DOHH2 (cell line): Measurements from ENCODE around the gene TAF4.

Source experiments
- H3F3A ChIP-seq: fragments of 200-600 bp; sonication (generic), shearing (Covaris generic); 2 replicates; pipeline ENCODE4 v1.6.0; 2016; ENCODE audit warnings: antibody characterized with exemption, mild to moderate bottlenecking; ENCODE audit not compliant: control insufficient read depth, insufficient read depth
- H3K27ac ChIP-seq: fragments of 200-600 bp; sonication (generic); 2 replicates; pipeline ENCODE4 v1.5.1; 2014; ENCODE audit warnings: low read depth, mild to moderate bottlenecking, low read length, moderate library complexity
- H3K27me3 ChIP-seq: fragments of 200-600 bp; sonication (generic); 2 replicates; pipeline ENCODE4 v1.6.1; 2014; ENCODE audit warnings: mild to moderate bottlenecking, low read length, mixed read lengths; ENCODE audit not compliant: control insufficient read depth
- H3K36me3 ChIP-seq: fragments of 200-600 bp; sonication (generic); 2 replicates; pipeline ENCODE4 v1.6.1; 2014; ENCODE audit warnings: mild to moderate bottlenecking, low read length, moderate library complexity, mixed read lengths; ENCODE audit not compliant: control insufficient read depth
- H3K4me1 ChIP-seq: fragments of 200-600 bp; sonication (generic); 2 replicates; pipeline ENCODE4 v1.6.1; 2014; ENCODE audit warnings: mild to moderate bottlenecking, low read length, mixed read lengths; ENCODE audit not compliant: control insufficient read depth
- H3K4me2 ChIP-seq: fragments of 200-600 bp; sonication (generic); 2 replicates; pipeline ENCODE4 v1.6.0; 2014; ENCODE audit warnings: mild to moderate bottlenecking, low read length, moderate library complexity
- H3K4me3 ChIP-seq: fragments of 200-600 bp; sonication (generic); 2 replicates; pipeline ENCODE4 v1.5.1; 2014; ENCODE audit warnings: mild to moderate bottlenecking, low read length, mixed read lengths
- H3K79me2 ChIP-seq: fragments of 200-600 bp; sonication (generic); 2 replicates; pipeline ENCODE4 v1.6.1; 2014; ENCODE audit warnings: mild to moderate bottlenecking, low read length, mixed read lengths; ENCODE audit not compliant: control insufficient read depth
- H3K9me2 ChIP-seq: fragments of 200-600 bp; sonication (generic); replicated peaks from 2 replicates; pipeline ENCODE4 v1.6.1; 2014; ENCODE audit warnings: mild to moderate bottlenecking, low read length, mixed read lengths; ENCODE audit not compliant: control insufficient read depth
- H3K9me3 ChIP-seq: fragments of 200-600 bp; sonication (generic); 2 replicates; pipeline ENCODE4 v1.6.1; 2014; ENCODE audit warnings: antibody characterized with exemption, low read length, mixed read lengths; ENCODE audit not compliant: control insufficient read depth, insufficient read depth
- H4K20me1 ChIP-seq: fragments of 200-600 bp; sonication (generic); 2 replicates; pipeline ENCODE4 v1.6.0; 2014; ENCODE audit warnings: low read depth, mild to moderate bottlenecking, antibody characterized with exemption, low read length, moderate library complexity; ENCODE audit not compliant: control insufficient read depth, insufficient read depth
- CTCF ChIP-seq: fragments of 200-600 bp; sonication (generic); IDR thresholded peaks from one replicate; pipeline ENCODE4 v1.5.1; 2014; ENCODE audit warnings: antibody characterized with exemption, mild to moderate bottlenecking, low read depth, low read length; ENCODE audit not compliant: poor library complexity, severe bottlenecking
- EZH2phosphoT487 ChIP-seq: fragments of 200-600 bp; sonication (generic); IDR thresholded peaks from 2 replicates; pipeline ENCODE4 v1.6.1; 2017; ENCODE audit warnings: borderline replicate concordance, mild to moderate bottlenecking, antibody characterized with exemption, low read length, moderate library complexity, mixed read lengths

The TAF4 gene

GRCh38 chr20:61955668-61956395, 109.8 kb downstream of the TAF4 start:
- no peaks in the 10 kb centered on the region for H3K9me2 ChIP-seq
- H4K20me1 ChIP-seq, result no peaks in the 10 kb centered on the region
- H3K4me2 ChIP-seq, result no peak overlapping the region
- peaks cover 5% of the 10 kb centered on the region; the same call in 1 of the 2 replicates for H3K27me3 ChIP-seq
- no peak for TF ChIP-seq EZH2phosphoT487
- TF ChIP-seq CTCF, result no peak
- no peaks in the 10 kb centered on the region for H3K4me1 ChIP-seq
- H3K79me2 ChIP-seq, result no peaks in the 10 kb centered on the region
- no peaks in the 10 kb centered on the region for H3F3A ChIP-seq
- no peaks in the 10 kb centered on the region for H3K36me3 ChIP-seq
- H3K9me3 ChIP-seq, result no peaks in the 10 kb centered on the region
- H3K4me3 ChIP-seq, result no peak overlapping the region
- no peak overlapping the region for H3K27ac ChIP-seq

GRCh38 chr20:61954276-61955021, 111.2 kb downstream of the TAF4 start:
- Histone ChIP-seq H3K9me3 (no peaks in the 10 kb centered on the region), H3F3A (no peaks in the 10 kb centered on the region), H3K79me2 (no peaks in the 10 kb centered on the region), H3K36me3 (no peaks in the 10 kb centered on the region), H3K27ac (no peak overlapping the region), H4K20me1 (no peaks in the 10 kb centered on the region), H3K9me2 (no peaks in the 10 kb centered on the region), H3K4me3 (no peak overlapping the region), H3K27me3 (peaks cover 5% of the 10 kb centered on the region; the same call in 1 of the 2 replicates), H3K4me2 (no peak overlapping the region), H3K4me1 (no peaks in the 10 kb centered on the region)
- TF ChIP-seq CTCF (no peak), EZH2phosphoT487 (no peak)

GRCh38 chr20:61953037-61954021, 112.4 kb downstream of the TAF4 start:
- no peaks in the 10 kb centered on the region for H3K36me3 ChIP-seq
- no peaks in the 10 kb centered on the region for H3K4me1 ChIP-seq
- H3K4me2 ChIP-seq, result no peak overlapping the region
- H3K9me3 ChIP-seq, result no peaks in the 10 kb centered on the region
- no peaks in the 10 kb centered on the region for H3K79me2 ChIP-seq
- no peaks in the 10 kb centered on the region for H4K20me1 ChIP-seq
- TF ChIP-seq CTCF (no peak), EZH2phosphoT487 (no peak)
- no peak overlapping the region for H3K4me3 ChIP-seq
- no peaks in the 10 kb centered on the region for H3K9me2 ChIP-seq
- H3K27ac ChIP-seq, result no peak overlapping the region
- no peaks in the 10 kb centered on the region for H3F3A ChIP-seq
- H3K27me3 ChIP-seq, result peaks cover 5% of the 10 kb centered on the region; the same call in 1 of the 2 replicates
